Activated T-helper 9 cell treated with anti-CD3 and anti-CD28 coated beads, Interleukin-2, amount 50 U/mL, for 16 hours (primary cell): Measurements from ENCODE around the gene SNED1.

Experiments
- DNase-seq: peaks from one replicate; pipeline ENCODE4 v3.0.0-alpha.2; 2020; ENCODE audit warnings: low read depth

SNED1 gene

GRCh38 chr2:240992572-240993291 lies 5.7 kb upstream of the SNED1 start:
- no peak for DNase-seq

- no peak for DNase-seq
These were observed 4.8 kb upstream of the SNED1 start for GRCh38 chr2:240993446-240994170.

- DNase-seq, result no peak
These were observed 4.1 kb upstream of the SNED1 start for GRCh38 chr2:240994171-240994896.

GRCh38 chr2:240995041-240996021 lies 3.1 kb upstream of the SNED1 start:
- no peak for DNase-seq

GRCh38 chr2:240996161-240996833 lies 2.1 kb upstream of the SNED1 start:
- DNase-seq, result no peak

- no peak for DNase-seq
These were observed 1.6 kb upstream of the SNED1 start for GRCh38 chr2:240996834-240997140.

- no peak for DNase-seq
These were observed 1.1 kb upstream of the SNED1 start for GRCh38 chr2:240997141-240997855.

- no peak for DNase-seq
These were observed 232 bp downstream of the SNED1 start for GRCh38 chr2:240998706-240998994.

- no peak for DNase-seq
These were observed 775 bp downstream of the SNED1 start for GRCh38 chr2:240998995-240999791.

- no peak for DNase-seq
These were observed 1.6 kb downstream of the SNED1 start for GRCh38 chr2:240999873-241000541.

- no peak for DNase-seq
These were observed 2.5 kb downstream of the SNED1 start for GRCh38 chr2:241000831-241001321.

- DNase-seq, result no peak
These were observed 3.2 kb downstream of the SNED1 start for GRCh38 chr2:241001413-241002274.

- no peak for DNase-seq
These were observed 4.0 kb downstream of the SNED1 start for GRCh38 chr2:241002275-241003046.

- DNase-seq, result no peak
These were observed 4.6 kb downstream of the SNED1 start for GRCh38 chr2:241003047-241003360.

- DNase-seq, result no peak
These were observed 5.0 kb downstream of the SNED1 start for GRCh38 chr2:241003369-241003768.

GRCh38 chr2:241003830-241004564 lies 5.6 kb downstream of the SNED1 start:
- DNase-seq, result no peak

GRCh38 chr2:241005569-241005968 lies 7.2 kb downstream of the SNED1 start:
- no peak for DNase-seq
